IMR-90 (cell line): ENCODE data around the gene GJB4. TPM values are rescaled to one million over a fixed set of nuclear protein-coding genes. Genes with fewer than 3 reads are reported as not detected.

Experiments
- ATAC-seq: fragments of 200-7000 bp; cut with Tn5 transposase; 2 replicates; pipeline ENCODE4 v1.9.1; 2020; ENCODE audit warnings: low read depth, mild to moderate bottlenecking, moderate library complexity
- BruUV-seq: library from RNA; stranded (reverse); fragments of 400-500 nt; replicated peaks from 2 replicates; lab custom pipeline; 2021; lab: Mats Ljungman, UMichigan
- CTCF ChIA-PET: fragments of 300-600 bp; formaldehyde crosslinking; extraction: SDS; loops from one replicate; lab custom pipeline; 2021; ENCODE audit warnings: antibody characterized with exemption; lab: Yijun Ruan, JAX
- POLR2A ChIA-PET: fragments of 300-600 bp; sonication (Branson Sonifier 250); formaldehyde crosslinking; loops from one replicate; lab custom pipeline; 2022; ENCODE audit warnings: antibody characterized with exemption; ENCODE audit not compliant: unreplicated experiment; lab: Charles Lee
- DNase-seq: peaks from one replicate; pipeline ENCODE4 v3.0.0; 2013
- H2AFZ ChIP-seq: replicated peaks from 2 replicates; pipeline ENCODE3; 2013; ENCODE audit warnings: low read length, mild to moderate bottlenecking; ENCODE audit not compliant: poor library complexity
- H2AK5ac ChIP-seq: 2 replicates; pipeline ENCODE4 v1.6.1; 2013; ENCODE audit warnings: low read depth, low read length, inconsistent platforms
- H2AK9ac ChIP-seq: replicated peaks from 2 replicates; pipeline ENCODE3; 2013; ENCODE audit warnings: mild to moderate bottlenecking, low read depth, low read length, moderate library complexity; ENCODE audit not compliant: poor library complexity
- H2BK120ac ChIP-seq: 2 replicates; pipeline ENCODE4 v1.6.1; 2013; ENCODE audit warnings: low read depth, low read length, inconsistent platforms
- H2BK15ac ChIP-seq: 3 replicates; pipeline ENCODE4 v1.6.1; 2013; ENCODE audit warnings: low read depth, low read length, inconsistent platforms
- H2BK20ac ChIP-seq: 2 replicates; pipeline ENCODE4 v1.6.1; 2013; ENCODE audit warnings: low read depth, mild to moderate bottlenecking, inconsistent platforms, low read length, moderate library complexity
- H2BK5ac ChIP-seq: 2 replicates; pipeline ENCODE4 v1.6.1; 2013; ENCODE audit warnings: mild to moderate bottlenecking, low read depth, low read length, inconsistent platforms; ENCODE audit not compliant: poor library complexity, severe bottlenecking
- H3K14ac ChIP-seq: replicated peaks from 2 replicates; pipeline ENCODE4 v1.6.1; 2013; ENCODE audit warnings: low read depth, low read length, inconsistent platforms
- H3K18ac ChIP-seq: 2 replicates; pipeline ENCODE4 v1.6.1; 2013; ENCODE audit warnings: low read depth, low read length, control low read depth
- H3K23ac ChIP-seq: 2 replicates; pipeline ENCODE4 v1.6.1; 2013; ENCODE audit warnings: low read depth, low read length, inconsistent platforms
- H3K27ac ChIP-seq: 2 replicates; pipeline ENCODE4 v1.5.1; 2013; ENCODE audit warnings: mild to moderate bottlenecking, control low read depth, low read length; ENCODE audit not compliant: insufficient read depth
- H3K27me3 ChIP-seq: 2 replicates; pipeline ENCODE4 v1.6.1; 2013; ENCODE audit warnings: low read length; ENCODE audit not compliant: control insufficient read depth, insufficient read depth
- H3K36me3 ChIP-seq: 2 replicates; pipeline ENCODE4 v1.6.1; 2013; ENCODE audit warnings: low read length, mixed read lengths; ENCODE audit not compliant: control insufficient read depth, insufficient read depth
- H3K4ac ChIP-seq: 2 replicates; pipeline ENCODE4 v1.6.1; 2013; ENCODE audit warnings: low read depth, low read length, inconsistent platforms
- H3K4me1 ChIP-seq: 2 replicates; pipeline ENCODE4 v1.6.1; 2013; ENCODE audit warnings: low read length, mixed read lengths; ENCODE audit not compliant: control insufficient read depth, insufficient read depth
- H3K4me2 ChIP-seq: 2 replicates; pipeline ENCODE4 v1.6.1; 2013; ENCODE audit warnings: low read depth, mild to moderate bottlenecking, control low read depth, low read length, moderate library complexity
- H3K4me3 ChIP-seq: 2 replicates; pipeline ENCODE4 v1.5.1; 2013; ENCODE audit warnings: low read depth, mild to moderate bottlenecking, control low read depth, low read length, moderate library complexity; ENCODE audit not compliant: insufficient read depth
- H3K56ac ChIP-seq: 2 replicates; pipeline ENCODE4 v1.6.1; 2013; ENCODE audit warnings: low read length, inconsistent platforms; ENCODE audit not compliant: insufficient read depth; ENCODE audit errors: extremely low read depth
- H3K79me1 ChIP-seq, 2 experiments: 2 replicates each; pipeline ENCODE4 v1.6.1; 2013; ENCODE audit warnings: low read length in 2 of 2, inconsistent platforms in 1 of 2, low read depth in 1 of 2
- H3K9ac ChIP-seq: 2 replicates; pipeline ENCODE4 v1.6.1; 2013; ENCODE audit warnings: low read depth, low read length, control low read depth
- H3K9me1 ChIP-seq: 2 replicates; pipeline ENCODE4 v1.6.1; 2013; ENCODE audit warnings: low read length, inconsistent platforms; ENCODE audit not compliant: insufficient read depth
- H3K9me3 ChIP-seq: 2 replicates; pipeline ENCODE4 v1.6.1; 2013; ENCODE audit warnings: low read length; ENCODE audit not compliant: control insufficient read depth, insufficient read depth
- H4K20me1 ChIP-seq: 2 replicates; pipeline ENCODE4 v1.6.1; 2013; ENCODE audit warnings: low read length, inconsistent platforms; ENCODE audit not compliant: insufficient read depth
- H4K5ac ChIP-seq: 2 replicates; pipeline ENCODE4 v1.6.1; 2013; ENCODE audit warnings: mild to moderate bottlenecking, low read depth, low read length, control low read depth
- H4K8ac ChIP-seq, 2 experiments: 2 replicates each; pipeline ENCODE4 v1.6.1; 2013; ENCODE audit warnings: low read depth in 2 of 2, low read length in 2 of 2, control low read depth in 1 of 2, inconsistent platforms in 1 of 2
- H4K91ac ChIP-seq: 2 replicates; pipeline ENCODE4 v1.6.1; 2013; ENCODE audit warnings: low read depth, low read length, inconsistent platforms; ENCODE audit not compliant: insufficient read depth
- BHLHE40 ChIP-seq: fragments of 150-350 bp; IDR thresholded peaks from 2 replicates; pipeline ENCODE4 v1.6.1; 2016; ENCODE audit warnings: mild to moderate bottlenecking, low read depth, low read length
- CEBPB ChIP-seq: IDR thresholded peaks from 2 replicates; pipeline ENCODE4 v1.6.1; 2012; ENCODE audit warnings: low read depth, low read length, improper control_type of control experiment
- CHD1 ChIP-seq: IDR thresholded peaks from 2 replicates; pipeline ENCODE4 v1.6.1; 2012; ENCODE audit warnings: low read depth, low read length, improper control_type of control experiment
- CTCF ChIP-seq: conservative IDR thresholded peaks from 2 replicates; pipeline ENCODE4 v1.5.1; 2012; ENCODE audit warnings: mild to moderate bottlenecking, low read depth, low read length, improper control_type of control experiment
- ELK1 ChIP-seq: fragments of 150-350 bp; IDR thresholded peaks from 2 replicates; pipeline ENCODE4 v1.6.1; 2016; ENCODE audit warnings: low read depth, mild to moderate bottlenecking, low read length, moderate library complexity, borderline replicate concordance
- MAFK ChIP-seq: IDR thresholded peaks from 2 replicates; pipeline ENCODE4 v1.6.1; 2012; ENCODE audit warnings: low read depth, low read length, improper control_type of control experiment
- MAZ ChIP-seq: IDR thresholded peaks from 2 replicates; pipeline ENCODE4 v1.6.1; 2012; ENCODE audit warnings: low read depth, mild to moderate bottlenecking, low read length, improper control_type of control experiment, moderate library complexity, borderline replicate concordance
- RAD21 ChIP-seq: IDR thresholded peaks from 2 replicates; pipeline ENCODE4 v1.6.1; 2012; ENCODE audit warnings: low read length, improper control_type of control experiment
- RCOR1 ChIP-seq: IDR thresholded peaks from 2 replicates; pipeline ENCODE4 v1.6.1; 2012; ENCODE audit warnings: mild to moderate bottlenecking, low read length, improper control_type of control experiment; ENCODE audit not compliant: insufficient replicate concordance
- SMC3 ChIP-seq: fragments of 150-350 bp; IDR thresholded peaks from 2 replicates; pipeline ENCODE4 v1.6.1; 2016; ENCODE audit warnings: low read depth, mild to moderate bottlenecking, antibody characterized with exemption, low read length, moderate library complexity
- USF2 ChIP-seq: fragments of 150-350 bp; IDR thresholded peaks from 2 replicates; pipeline ENCODE4 v1.6.1; 2017; ENCODE audit warnings: mild to moderate bottlenecking, antibody characterized with exemption, low read length, low read depth
- WGBS, 2 experiments: methylation state at CpG; one replicate each; pipeline versions ENCODE4 v1.1.5 to v1.1.7; 2013; ENCODE audit warnings: missing lambda C conversion rate in 2 of 2; ENCODE audit not compliant: insufficient read length in 1 of 2; ENCODE audit errors: extremely low coverage in 2 of 2; 5-methylcytosine and 5-hydroxymethylcytosine counted together
- dilution Hi-C: fragments of 300-500 bp; cut with HindIII; formaldehyde crosslinking; loops from one replicate; pipeline ENCODE4 v1.14.3; 2018; ENCODE audit warnings: low sequenced_read_pairs; ENCODE audit not compliant: unreplicated experiment
- in situ Hi-C: fragments of 300-500 bp; cut with MboI; formaldehyde crosslinking; loops from 3 replicates; pipeline ENCODE4 v1.14.3; 2019; ENCODE audit warnings: low sequenced_read_pairs, inconsistent platforms, mixed read lengths
- intact Hi-C: fragments of 100-400 bp; cut with micrococcal nuclease; formaldehyde crosslinking; loops from 2 replicates; pipeline ENCODE4 v1.10.0; 2022
- polyA plus RNA-seq, 3 experiments: library from polyadenylated mRNA; depleted of rRNA; stranded (reverse); fragments of >200 nt; gene quantifications; 2 replicates each; pipeline ENCODE4 v1.2.3, GENCODE V29; 2012; ENCODE audit warnings: low replicate concordance in 1 of 3
- total RNA-seq: library from RNA; depleted of rRNA; stranded (reverse); fragments of >200 nt; gene quantifications from 2 replicates; pipeline ENCODE4 v1.2.3, GENCODE V29; 2012

GJB4 gene
- total and polyA plus RNA-seq, 2 of the 4 experiments (the other 2 are of a cell fraction) = not detected

- Histone ChIP-seq H4K8ac (no peak overlapping the region), H3K9me3 (no peaks in the 10 kb centered on the region), H4K20me1 (no peaks in the 10 kb centered on the region), H2BK5ac (no peak overlapping the region), H3K4me1 (no peaks in the 10 kb centered on the region), H4K91ac (no peak overlapping the region), H2AK5ac (no peak overlapping the region), H3K4ac (no peak overlapping the region), H3K9me1 (no peaks in the 10 kb centered on the region), H3K14ac (no peak overlapping the region), H3K23ac (no peak overlapping the region), H3K18ac (no peak overlapping the region), H2BK120ac (no peak overlapping the region), H3K27ac (no peak overlapping the region), H2AFZ (no peak overlapping the region), H3K79me1 (no peaks in the 10 kb centered on the region), H3K4me3 (no peak overlapping the region), H3K27me3 (peaks cover 2% of the 10 kb centered on the region; the same call in 1 of the 2 replicates), H3K56ac (no peak overlapping the region), H3K4me2 (no peak overlapping the region), H3K36me3 (no peaks in the 10 kb centered on the region), H4K5ac (no peak overlapping the region), H2BK20ac (no peak overlapping the region), H2AK9ac (no peak overlapping the region), H2BK15ac (no peak overlapping the region), H3K9ac (no peak overlapping the region)
- CTCF ChIA-PET = no interaction called here
- no peak for TF ChIP-seq ELK1
- no peak for TF ChIP-seq RAD21
- no peak for TF ChIP-seq MAZ
- TF ChIP-seq USF2 = no peak
- TF ChIP-seq CTCF = no peak
- TF ChIP-seq CEBPB = no peak
- TF ChIP-seq SMC3 = no peak
- no peak for TF ChIP-seq RCOR1
- TF ChIP-seq MAFK = no peak
- no peak for TF ChIP-seq CHD1
- TF ChIP-seq BHLHE40 = no peak
- POLR2A ChIA-PET = no interaction called here
- dilution Hi-C loops (no loop called here), intact Hi-C loops (no loop called here), in situ Hi-C loops (loop anchor here (10.0 kb wide), 1 partner anchor 1111 kb away; no protein-coding TSS in a partner anchor)
- no CpG with 5 or more reads among the region's 4 CpGs for WGBS, 2 experiments
- no TSS peak for BruUV-seq
- DNase-seq = no peak
- no peak for ATAC-seq
Measured at GRCh38 chr1:34746101-34746500, 13.4 kb upstream of the GJB4 start.
